Fibroblast of lung (primary cell): ENCODE results near the gene OR2M2.

Source experiments
- CTCF ChIP-seq, 2 donors: IDR thresholded peaks in 1 of 2; conservative IDR thresholded peaks in 1 of 2; 1 replicate in 1 of 2; 2 replicates in 1 of 2; pipeline ENCODE4 v1.5.1; 2011 to 2012; ENCODE audit warnings: low read length in 2 of 2, control low read depth in 1 of 2, inconsistent platforms in 1 of 2, low read depth in 1 of 2, mild to moderate bottlenecking in 1 of 2
- EZH2 ChIP-seq: IDR thresholded peaks from 2 replicates; pipeline ENCODE4 v1.5.1; 2012; ENCODE audit warnings: low read length, control low read depth, mild to moderate bottlenecking; ENCODE audit errors: missing control alignments

- TF ChIP-seq CTCF (conservative IDR thresholded peaks at IDR 0.05 in 1 of 2, IDR thresholded peaks at IDR 0.05 in 1 of 2; ENCODE audit: low read depth in 1 of 2, low read length in 2 of 2) (no peak), EZH2 (no peak)
Observed at GRCh38 chr1:248152056-248152827, 22.4 kb upstream of the OR2M2 start.
